Epithelial cell of esophagus (primary cell): ENCODE results near the gene CYP19A1.

ENCODE experiments used
- DNase-seq: peaks from one replicate; pipeline ENCODE4 v3.0.0; 2010; ENCODE audit warnings: low read depth
- H3K4me3 ChIP-seq: 2 replicates; pipeline ENCODE4 v1.5.1; 2011; ENCODE audit warnings: mild to moderate bottlenecking, low read length, control low read depth
- TF ChIP-seq, protein P1 (sequence below): IDR thresholded peaks from 2 replicates; pipeline ENCODE4 v1.5.1; 2011; ENCODE audit warnings: low read depth, mild to moderate bottlenecking, low read length, control low read depth, inconsistent platforms; ENCODE audit not compliant: insufficient read depth; ENCODE audit errors: missing control alignments

The CYP19A1 gene

DNA sequence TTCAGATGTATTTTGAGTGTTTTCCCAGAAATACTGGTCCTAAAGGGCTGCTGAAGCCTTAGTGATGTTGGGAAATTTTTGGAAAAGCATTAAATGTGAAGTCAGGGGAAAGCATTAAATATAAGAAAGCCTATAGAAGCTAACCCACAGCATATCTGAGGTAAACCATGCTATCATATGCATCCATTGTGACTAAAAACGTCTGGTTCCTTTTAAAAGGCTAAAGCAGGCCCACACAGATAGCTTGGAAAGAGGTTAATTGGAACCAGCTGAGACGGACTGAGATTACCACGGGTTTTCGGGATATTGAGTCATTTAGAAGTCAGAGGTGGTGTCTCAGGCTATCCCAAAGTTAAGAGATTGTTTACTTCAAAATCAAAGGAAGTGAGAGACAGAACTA, 78.2 kb downstream of the CYP19A1 start:
- DNase-seq = no peak
- H3K4me3 ChIP-seq = no peak overlapping the region
- TF ChIP-seq, protein P1, sequence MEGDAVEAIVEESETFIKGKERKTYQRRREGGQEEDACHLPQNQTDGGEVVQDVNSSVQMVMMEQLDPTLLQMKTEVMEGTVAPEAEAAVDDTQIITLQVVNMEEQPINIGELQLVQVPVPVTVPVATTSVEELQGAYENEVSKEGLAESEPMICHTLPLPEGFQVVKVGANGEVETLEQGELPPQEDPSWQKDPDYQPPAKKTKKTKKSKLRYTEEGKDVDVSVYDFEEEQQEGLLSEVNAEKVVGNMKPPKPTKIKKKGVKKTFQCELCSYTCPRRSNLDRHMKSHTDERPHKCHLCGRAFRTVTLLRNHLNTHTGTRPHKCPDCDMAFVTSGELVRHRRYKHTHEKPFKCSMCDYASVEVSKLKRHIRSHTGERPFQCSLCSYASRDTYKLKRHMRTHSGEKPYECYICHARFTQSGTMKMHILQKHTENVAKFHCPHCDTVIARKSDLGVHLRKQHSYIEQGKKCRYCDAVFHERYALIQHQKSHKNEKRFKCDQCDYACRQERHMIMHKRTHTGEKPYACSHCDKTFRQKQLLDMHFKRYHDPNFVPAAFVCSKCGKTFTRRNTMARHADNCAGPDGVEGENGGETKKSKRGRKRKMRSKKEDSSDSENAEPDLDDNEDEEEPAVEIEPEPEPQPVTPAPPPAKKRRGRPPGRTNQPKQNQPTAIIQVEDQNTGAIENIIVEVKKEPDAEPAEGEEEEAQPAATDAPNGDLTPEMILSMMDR = no peak

DNA sequence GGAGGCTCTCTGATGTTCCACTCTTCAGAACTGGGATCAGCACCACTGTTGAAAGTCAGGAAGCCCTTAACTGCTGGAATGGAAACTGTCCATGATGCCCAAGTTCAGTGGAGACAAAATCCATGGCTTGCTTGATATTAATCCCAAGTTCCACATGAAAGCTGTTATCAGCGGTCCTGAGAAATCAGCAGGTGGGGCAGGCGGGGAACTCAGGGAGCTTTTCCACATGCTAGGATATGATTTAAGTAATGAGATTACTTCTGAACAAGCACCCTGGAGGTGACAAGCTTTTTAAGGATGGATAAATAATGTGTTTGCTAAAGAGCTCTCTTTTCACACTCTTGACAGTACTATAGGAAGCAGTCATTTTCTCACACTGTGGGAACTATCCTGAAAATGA, 82.9 kb downstream of the CYP19A1 start:
- H3K4me3 ChIP-seq = no peak overlapping the region
- TF ChIP-seq, protein P1 = no peak
- DNase-seq = no peak

DNA sequence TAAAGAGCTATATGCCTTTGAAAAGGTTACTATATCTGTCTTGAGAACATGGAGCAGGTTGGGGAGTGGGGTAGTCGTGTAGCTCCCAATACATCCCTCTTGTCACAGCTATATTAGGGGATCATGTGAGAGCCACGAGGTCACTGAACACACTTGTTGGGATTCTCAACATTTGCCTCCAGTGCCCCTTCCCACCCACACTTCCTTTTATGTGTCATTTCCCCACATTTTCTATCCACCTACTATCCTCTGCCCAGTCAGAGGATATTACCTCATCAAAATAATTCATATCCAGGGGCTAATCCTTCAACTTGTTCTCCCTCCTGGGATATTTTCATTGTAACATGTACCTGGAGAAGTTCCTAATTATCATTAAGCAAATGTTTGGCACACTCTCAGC, 85.0 kb downstream of the CYP19A1 start:
- TF ChIP-seq, protein P1 = no peak

DNA sequence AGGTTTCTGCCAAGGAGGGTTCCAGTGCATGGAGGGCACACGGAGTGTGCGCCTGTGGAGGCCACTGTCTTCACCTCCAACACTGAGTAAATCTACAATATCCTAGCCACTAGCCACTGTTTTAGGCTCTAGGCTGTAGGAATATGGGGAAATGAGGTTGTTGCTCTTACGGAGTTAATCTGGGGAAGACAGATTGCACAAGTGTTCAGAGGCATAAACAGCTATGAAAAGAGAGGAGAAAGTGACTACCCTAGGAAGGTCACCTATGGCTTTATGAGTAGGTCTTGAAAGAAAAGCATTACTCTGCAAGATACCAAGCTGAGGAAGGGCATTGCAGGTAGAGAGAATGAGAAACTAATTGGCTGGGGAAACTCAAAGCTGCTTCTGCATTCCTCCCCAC, 85.7 kb downstream of the CYP19A1 start:
- no peak for DNase-seq
- TF ChIP-seq, protein P1 = no peak
- H3K4me3 ChIP-seq = no peak overlapping the region

More for the DNA sequence above, 85.0 kb downstream of the CYP19A1 start:
- H3K4me3 ChIP-seq = no peak overlapping the region
- DNase-seq = peak; percentile 46

- TF ChIP-seq, protein P1 = no peak
- no peak overlapping the region for H3K4me3 ChIP-seq
- no peak for DNase-seq
These were observed 86.8 kb downstream of the CYP19A1 start for GRCh38 chr15:51251556-51251955.

GRCh38 chr15:51250217-51251011, 88.0 kb downstream of the CYP19A1 start:
- no peak overlapping the region for H3K4me3 ChIP-seq
- TF ChIP-seq, protein P1 = no peak
- no peak for DNase-seq

- DNase-seq = no peak
- TF ChIP-seq, protein P1 = no peak
- H3K4me3 ChIP-seq = no peak overlapping the region
These were observed 92.8 kb downstream of the CYP19A1 start for GRCh38 chr15:51245628-51246027.
